BLaER1 treated with 17β-estradiol and CSF1 and Interleukin-3, amounts not matched to agents 10 nM and 100 nM (cell line): ENCODE data around the gene CSF3.

Source experiments
- H3K27ac ChIP-seq, 11 experiments: shearing (Covaris generic); formaldehyde crosslinking; 2 replicates each; pipeline ENCODE4 v1.8.1; 2022
- H3K27me3 ChIP-seq, 11 experiments: shearing (Covaris generic); formaldehyde crosslinking; 2 replicates each; pipeline ENCODE4 v1.8.1; 2022
- H3K36me3 ChIP-seq, 11 experiments: shearing (Covaris generic); formaldehyde crosslinking; 2 replicates each; pipeline ENCODE4 v1.8.1; 2022
- H3K4me1 ChIP-seq, 10 experiments: shearing (Covaris generic); formaldehyde crosslinking; 2 replicates each; pipeline ENCODE4 v1.8.1; 2022
- H3K4me2 ChIP-seq, 11 experiments: shearing (Covaris generic); formaldehyde crosslinking; 2 replicates each; pipeline ENCODE4 v1.8.1; 2022
- H3K4me3 ChIP-seq, 10 experiments: shearing (Covaris generic); formaldehyde crosslinking; 2 replicates each; pipeline ENCODE4 v1.8.1; 2022
- H3K9ac ChIP-seq, 11 experiments: shearing (Covaris generic); formaldehyde crosslinking; 2 replicates each; pipeline ENCODE4 v1.8.1; 2022
- H3K9me3 ChIP-seq, 11 experiments: shearing (Covaris generic); formaldehyde crosslinking; replicated peaks in 1 of 11; 2 replicates each; pipeline ENCODE4 v1.8.1; 2022
- H4K20me1 ChIP-seq, 11 experiments: shearing (Covaris generic); formaldehyde crosslinking; 2 replicates each; pipeline ENCODE4 v1.8.1; 2022
- Cebpa-rat ChIP-seq, 11 experiments: shearing (Covaris generic); IDR thresholded peaks; 2 replicates each; pipeline ENCODE4 v1.8.1; 2022

CSF3 gene

DNA sequence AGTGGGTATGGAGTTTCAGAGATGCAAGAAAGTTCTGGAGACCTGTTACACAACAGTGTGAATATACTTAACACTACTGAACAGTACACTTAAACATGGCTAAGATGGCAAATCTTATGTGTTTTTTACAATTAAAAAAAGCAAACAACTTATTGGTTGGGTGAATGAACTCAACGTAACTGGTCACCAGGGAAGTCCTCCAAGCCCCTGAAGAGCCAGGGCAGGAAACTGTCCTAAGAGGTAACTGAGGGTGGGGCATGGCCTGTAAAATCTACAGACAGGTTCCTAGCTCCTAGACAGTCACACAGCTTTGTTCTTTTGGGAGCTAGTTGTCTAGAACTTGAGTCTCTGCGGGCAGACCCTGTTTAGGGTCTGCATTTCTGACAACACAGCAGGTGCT lies 10.3 kb downstream of the CSF3 start:
- Histone ChIP-seq H3K36me3 (peaks cover 86 to 99% (median 96%) of the 10 kb centered on the region in 11 experiments), H3K4me3 (no peak overlapping the region), H3K9ac (peak overlapping the region in 2 of 11 experiments; percentile 14 to 26; a peak in 1 of 22 replicates), H3K4me2 (no peak overlapping the region), H3K9me3 (no peaks in the 10 kb centered on the region), H4K20me1 (peaks cover 0 to 10% (median 0%) of the 10 kb centered on the region in 11 experiments; a peak in 3 of 22 replicates), H3K4me1 (peaks cover 0 to 33% (median 14%) of the 10 kb centered on the region in 10 experiments; a peak in 14 of 20 replicates), H3K27ac (no peak overlapping the region), H3K27me3 (no peaks in the 10 kb centered on the region)
- no peak for TF ChIP-seq Cebpa-rat (IDR thresholded peaks at IDR 0.05)

DNA sequence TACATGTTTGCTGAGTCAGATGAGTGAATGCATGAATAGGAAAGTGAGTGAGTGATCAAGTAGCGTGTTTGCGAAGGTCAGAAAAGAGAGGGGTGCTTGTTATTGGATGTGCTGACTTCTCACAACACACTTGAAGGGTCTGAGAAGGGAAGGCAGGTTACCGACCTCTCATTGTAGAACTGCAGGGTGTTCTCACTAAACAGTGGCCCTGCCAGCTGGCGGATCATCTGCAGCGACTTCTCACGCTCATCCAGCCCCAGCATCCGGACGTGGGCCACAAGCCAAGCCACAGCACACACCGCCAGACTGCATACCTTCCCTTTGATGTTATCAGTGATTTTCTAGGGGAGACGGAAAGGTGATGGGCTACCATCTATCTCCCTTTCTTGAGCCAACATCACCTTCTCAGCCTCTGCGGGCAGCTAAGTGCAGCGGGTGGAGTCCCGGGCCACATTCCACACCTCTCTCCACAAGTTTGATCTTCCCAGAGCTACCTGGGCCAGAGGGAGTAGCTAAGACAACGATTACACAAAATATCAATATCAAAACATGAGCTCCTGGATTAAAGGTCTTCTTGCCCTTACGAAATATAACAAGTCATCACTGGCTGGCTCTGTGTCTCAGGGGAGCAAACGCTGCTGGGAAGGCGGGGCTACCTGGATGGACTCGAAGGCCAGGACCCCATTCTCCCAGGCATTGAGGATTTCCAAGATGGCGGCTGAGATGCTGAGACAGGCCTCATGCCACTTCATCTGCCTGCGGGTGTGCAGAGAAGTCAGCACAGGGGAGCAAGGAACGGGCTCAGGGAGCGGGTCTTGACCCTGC lies 11.0 kb downstream of the CSF3 start:
- H3K9ac ChIP-seq = peak overlapping the region in 2 of 11 experiments; percentile 14 to 26; a peak in 2 of 22 replicates
- no peak for TF ChIP-seq Cebpa-rat (IDR thresholded peaks at IDR 0.05)
- H3K36me3 ChIP-seq = peaks cover 92 to 100% (median 96%) of the 10 kb centered on the region in 11 experiments
- H3K27ac ChIP-seq = no peak overlapping the region
- H3K4me2 ChIP-seq = no peak overlapping the region
- H3K4me1 ChIP-seq = peaks cover 4 to 26% (median 15%) of the 10 kb centered on the region in 10 experiments
- H3K27me3 ChIP-seq = no peaks in the 10 kb centered on the region
- no peaks in the 10 kb centered on the region for H3K9me3 ChIP-seq
- peaks cover 0 to 10% (median 0%) of the 10 kb centered on the region in 11 experiments; a peak in 3 of 22 replicates for H4K20me1 ChIP-seq
- H3K4me3 ChIP-seq = no peak overlapping the region

DNA sequence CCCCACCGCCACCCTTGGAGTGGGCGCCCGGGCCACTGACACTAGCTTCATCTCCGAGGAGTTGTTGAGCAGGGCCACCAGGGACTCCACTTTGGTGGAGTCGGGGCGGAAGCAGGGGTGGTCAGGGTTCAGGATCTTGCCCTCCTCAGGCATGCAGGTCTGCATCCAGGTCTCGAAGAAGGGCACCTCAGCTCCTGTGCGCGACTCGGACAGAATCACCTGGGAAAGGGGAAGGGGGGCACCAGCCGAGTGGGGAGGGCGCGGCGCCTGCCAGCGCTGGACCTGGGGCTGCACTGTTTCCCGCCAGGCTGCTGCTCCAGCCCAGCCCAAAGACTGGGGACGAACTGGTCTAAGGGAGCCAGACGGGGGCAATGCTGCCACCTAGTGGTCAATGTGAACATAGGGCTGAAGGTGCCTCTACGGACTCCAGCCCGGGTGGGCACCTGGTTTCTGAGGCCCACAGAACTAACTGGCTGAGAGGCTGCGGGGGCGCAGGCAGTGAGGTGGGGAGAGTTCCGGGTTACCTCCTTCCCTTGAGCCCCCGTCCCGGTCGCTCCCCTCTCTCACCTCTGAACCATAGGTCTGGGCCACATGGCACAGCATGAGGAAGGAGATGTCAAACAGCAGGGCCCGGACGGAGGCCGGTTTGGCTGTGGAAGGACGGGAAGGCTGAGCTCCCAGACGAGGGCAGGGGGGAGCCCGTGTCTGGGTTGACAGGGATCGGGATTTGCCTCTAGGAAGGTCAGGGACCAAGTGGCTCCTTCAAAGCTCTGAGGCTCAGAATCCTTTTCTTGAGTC lies 11.8 kb downstream of the CSF3 start:
- Histone ChIP-seq H3K36me3 (peaks cover 92 to 100% (median 96%) of the 10 kb centered on the region in 11 experiments), H3K4me2 (no peak overlapping the region)

DNA sequence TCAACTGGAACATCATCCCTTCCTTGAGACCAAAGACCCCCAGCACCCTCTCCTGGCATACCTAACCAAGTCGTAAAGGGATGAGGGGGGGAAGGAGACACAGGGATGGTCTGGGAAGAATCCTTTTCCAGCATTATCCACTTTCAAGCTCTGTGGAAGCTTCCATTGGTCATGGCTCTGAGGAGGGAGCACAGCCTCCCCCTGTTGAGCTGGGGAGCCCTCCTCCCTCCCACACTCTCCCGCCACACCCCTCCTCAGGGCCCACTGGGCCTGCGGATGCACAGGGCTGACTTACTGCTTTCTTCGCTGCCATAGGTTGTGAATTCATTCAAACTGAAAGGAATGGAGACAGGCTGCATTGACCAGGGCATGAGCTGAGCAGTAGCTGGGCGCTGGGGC lies 12.4 kb downstream of the CSF3 start:
- no peaks in the 10 kb centered on the region for H3K9me3 ChIP-seq
- H3K4me1 ChIP-seq = peaks cover 0 to 29% (median 12%) of the 10 kb centered on the region in 10 experiments; a peak in 15 of 20 replicates
- peaks cover 92 to 100% (median 96%) of the 10 kb centered on the region in 11 experiments for H3K36me3 ChIP-seq
- H4K20me1 ChIP-seq = peaks cover 0 to 14% (median 0%) of the 10 kb centered on the region in 11 experiments; a peak in 3 of 22 replicates
- H3K27ac ChIP-seq = no peak overlapping the region
- H3K4me2 ChIP-seq = no peak overlapping the region
- H3K27me3 ChIP-seq = no peaks in the 10 kb centered on the region
- no peak overlapping the region for H3K9ac ChIP-seq
- H3K4me3 ChIP-seq = no peak overlapping the region
- TF ChIP-seq Cebpa-rat (IDR thresholded peaks at IDR 0.05) = no peak

More for the DNA sequence above, 11.8 kb downstream of the CSF3 start:
- H3K4me3 ChIP-seq = no peak overlapping the region
- peaks cover 0 to 10% (median 0%) of the 10 kb centered on the region in 11 experiments; a peak in 3 of 22 replicates for H4K20me1 ChIP-seq
- TF ChIP-seq Cebpa-rat (IDR thresholded peaks at IDR 0.05) = no peak
- H3K4me1 ChIP-seq = peaks cover 5 to 26% (median 15%) of the 10 kb centered on the region in 10 experiments; a peak in 19 of 20 replicates
- H3K9me3 ChIP-seq = no peaks in the 10 kb centered on the region
- H3K27ac ChIP-seq = peak overlapping the region in 1 of 11 experiments; percentile 28; a peak in 1 of 22 replicates
- no peaks in the 10 kb centered on the region for H3K27me3 ChIP-seq
- H3K9ac ChIP-seq = peak overlapping the region in 1 of 11 experiments; percentile 14; a peak in 1 of 22 replicates

DNA sequence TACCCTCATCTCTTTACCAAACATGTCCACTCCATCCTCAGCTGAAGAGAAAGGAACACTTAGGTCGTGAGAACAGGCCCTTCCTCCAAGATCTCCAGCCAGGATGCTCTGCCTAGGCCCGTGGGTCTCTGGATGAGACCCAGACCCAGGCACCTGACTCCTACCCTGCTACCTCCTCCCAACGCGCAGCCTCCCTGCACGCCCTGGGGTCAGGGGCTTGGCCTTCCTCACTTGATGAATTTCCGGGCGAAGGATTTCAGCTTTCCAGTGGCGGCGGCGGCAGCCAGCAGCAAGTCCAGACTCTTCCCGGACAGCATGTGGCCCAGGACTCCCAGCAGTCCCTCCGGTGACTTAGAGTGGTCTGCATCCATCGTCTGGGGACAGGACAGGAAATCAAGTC lies 13.4 kb downstream of the CSF3 start:
- Histone ChIP-seq H3K36me3 (peaks cover 93 to 100% (median 97%) of the 10 kb centered on the region in 11 experiments), H3K4me3 (no peak overlapping the region), H4K20me1 (peaks cover 0 to 21% (median 0%) of the 10 kb centered on the region in 11 experiments; a peak in 3 of 22 replicates), H3K4me1 (peaks cover 0 to 29% (median 11%) of the 10 kb centered on the region in 10 experiments; a peak in 14 of 20 replicates), H3K9me3 (no peaks in the 10 kb centered on the region), H3K27ac (no peak overlapping the region), H3K9ac (no peak overlapping the region), H3K27me3 (no peaks in the 10 kb centered on the region), H3K4me2 (no peak overlapping the region)
- TF ChIP-seq Cebpa-rat (IDR thresholded peaks at IDR 0.05) = no peak

DNA sequence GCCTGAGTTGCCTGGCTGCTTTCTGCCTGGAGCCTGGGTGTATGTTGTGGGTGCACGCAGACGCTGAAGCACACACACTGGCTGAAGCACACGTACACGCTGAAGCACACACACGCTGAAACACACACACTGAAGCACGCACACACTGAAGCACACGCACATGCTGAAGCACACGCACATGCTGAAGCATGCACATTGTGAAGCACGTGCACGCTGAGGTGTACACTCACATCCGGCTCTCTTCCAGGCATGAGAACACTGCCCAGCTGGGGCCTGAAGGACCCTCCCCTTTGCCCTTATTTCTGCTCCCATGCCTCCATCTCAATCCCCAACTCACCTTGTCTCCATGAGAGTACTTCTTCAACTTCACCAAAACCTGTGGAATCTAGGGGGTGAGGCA lies 16.5 kb downstream of the CSF3 start:
- Histone ChIP-seq H3K4me3 (no peak overlapping the region), H4K20me1 (peaks cover 0 to 17% (median 0%) of the 10 kb centered on the region in 11 experiments; a peak in 6 of 22 replicates), H3K27me3 (no peaks in the 10 kb centered on the region), H3K4me2 (peak overlapping the region in 4 of 11 experiments; percentile 13 to 32 (median 15); a peak in 4 of 22 replicates), H3K36me3 (peaks cover 92 to 99% (median 97%) of the 10 kb centered on the region in 11 experiments), H3K9me3 (no peaks in the 10 kb centered on the region), H3K27ac (no peak overlapping the region), H3K9ac (peak overlapping the region in 7 of 11 experiments; percentile 27 to 51 (median 30); a peak in 8 of 22 replicates), H3K4me1 (peaks cover 5 to 23% (median 11%) of the 10 kb centered on the region in 10 experiments; a peak in 18 of 20 replicates)
- no peak for TF ChIP-seq Cebpa-rat (IDR thresholded peaks at IDR 0.05)

DNA sequence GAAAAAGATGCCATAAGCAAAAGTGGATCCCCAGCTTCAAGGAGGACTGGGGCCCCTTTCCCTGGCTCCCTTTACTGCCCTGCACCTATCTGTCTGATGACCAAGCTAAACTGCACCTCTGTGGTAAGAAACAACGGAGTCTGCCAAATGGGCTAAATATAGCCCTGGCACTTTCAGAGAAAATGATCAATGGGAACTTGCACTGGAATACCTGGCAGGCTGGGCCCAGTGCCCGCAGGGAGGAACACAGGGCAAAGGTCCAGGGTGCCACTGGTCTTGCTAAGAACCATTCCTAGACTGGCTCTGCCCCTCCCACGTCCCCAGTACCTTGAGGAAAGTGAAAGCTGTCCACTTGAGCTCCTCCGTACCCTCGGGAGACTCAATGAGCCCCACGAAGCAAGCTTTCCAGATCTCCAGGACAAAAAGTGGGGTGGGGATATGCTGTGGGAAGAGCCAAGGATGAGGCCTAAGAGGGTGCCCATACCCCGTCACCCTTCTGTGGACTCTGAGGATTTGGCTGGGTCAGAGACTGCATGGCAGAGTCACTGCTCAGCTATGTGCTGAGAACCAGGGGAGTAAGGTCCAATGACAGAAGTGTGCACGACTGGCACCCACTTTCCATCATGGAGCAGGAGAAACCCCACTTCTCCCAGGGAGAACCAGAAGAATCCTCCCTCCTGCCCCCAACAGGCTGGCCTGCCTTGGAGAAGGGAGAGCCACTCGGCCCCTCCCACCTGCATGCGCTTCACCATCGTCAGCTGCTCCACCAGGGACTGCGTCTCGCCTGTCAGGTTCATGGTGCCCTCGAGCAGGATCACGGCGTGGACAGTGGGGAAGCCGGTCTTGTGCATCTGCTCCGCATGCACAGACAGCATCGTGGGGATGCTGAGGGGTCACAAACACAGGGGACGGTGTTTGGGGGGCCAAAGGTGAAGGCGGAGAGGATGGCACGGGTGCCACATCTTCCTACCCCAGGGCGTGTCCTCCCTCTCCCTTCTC lies 17.4 kb downstream of the CSF3 start:
- H3K27me3 ChIP-seq = no peaks in the 10 kb centered on the region
- H3K27ac ChIP-seq = no peak overlapping the region
- H3K9ac ChIP-seq = peak overlapping the region in 3 of 11 experiments; percentile 11 to 24 (median 17); a peak in 4 of 22 replicates
- no peak overlapping the region for H3K4me2 ChIP-seq
- no peak for TF ChIP-seq Cebpa-rat (IDR thresholded peaks at IDR 0.05)
- peaks cover 5 to 21% (median 11%) of the 10 kb centered on the region in 10 experiments; a peak in 18 of 20 replicates for H3K4me1 ChIP-seq
- peaks cover 87 to 100% (median 98%) of the 10 kb centered on the region in 11 experiments for H3K36me3 ChIP-seq
- no peak overlapping the region for H3K4me3 ChIP-seq
- no peaks in the 10 kb centered on the region for H3K9me3 ChIP-seq
- H4K20me1 ChIP-seq = peaks cover 0 to 10% (median 0%) of the 10 kb centered on the region in 11 experiments; a peak in 5 of 22 replicates

DNA sequence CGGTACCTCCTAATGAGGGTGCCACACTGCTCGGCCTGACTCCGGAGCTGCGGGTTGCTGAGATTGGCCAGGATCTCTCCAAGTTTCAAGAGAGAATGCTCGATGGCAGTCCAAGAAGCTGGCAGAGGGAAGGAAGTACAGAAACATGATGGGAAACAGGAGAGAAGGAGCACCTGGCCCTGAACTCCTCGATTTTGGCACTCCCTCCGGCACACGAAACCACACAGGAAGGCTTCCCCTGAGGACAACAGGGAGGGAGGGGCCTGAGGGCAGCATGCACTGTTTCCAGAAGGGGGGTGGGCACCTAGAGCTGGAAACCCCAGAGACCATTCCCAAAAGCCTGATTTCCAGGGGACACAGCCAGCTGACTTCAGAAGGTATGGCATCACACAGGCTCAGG lies 18.1 kb downstream of the CSF3 start:
- TF ChIP-seq Cebpa-rat (IDR thresholded peaks at IDR 0.05) = no peak
- Histone ChIP-seq H3K27me3 (no peaks in the 10 kb centered on the region), H3K4me1 (peaks cover 5 to 21% (median 11%) of the 10 kb centered on the region in 10 experiments; a peak in 18 of 20 replicates), H3K9me3 (no peaks in the 10 kb centered on the region), H3K36me3 (peaks cover 80 to 100% (median 93%) of the 10 kb centered on the region in 11 experiments), H3K4me3 (no peak overlapping the region), H3K27ac (no peak overlapping the region), H3K4me2 (no peak overlapping the region), H4K20me1 (peaks cover 0 to 10% (median 0%) of the 10 kb centered on the region in 11 experiments; a peak in 5 of 22 replicates), H3K9ac (no peak overlapping the region)
